Cortex of kidney (tissue), 1 donor: ENCODE data around the gene NKAIN4.

Experiments
- DNase-seq: peaks from one replicate; lab custom pipeline; 2025; lab: John Stamatoyannopoulos, UW

NKAIN4 gene

DNA sequence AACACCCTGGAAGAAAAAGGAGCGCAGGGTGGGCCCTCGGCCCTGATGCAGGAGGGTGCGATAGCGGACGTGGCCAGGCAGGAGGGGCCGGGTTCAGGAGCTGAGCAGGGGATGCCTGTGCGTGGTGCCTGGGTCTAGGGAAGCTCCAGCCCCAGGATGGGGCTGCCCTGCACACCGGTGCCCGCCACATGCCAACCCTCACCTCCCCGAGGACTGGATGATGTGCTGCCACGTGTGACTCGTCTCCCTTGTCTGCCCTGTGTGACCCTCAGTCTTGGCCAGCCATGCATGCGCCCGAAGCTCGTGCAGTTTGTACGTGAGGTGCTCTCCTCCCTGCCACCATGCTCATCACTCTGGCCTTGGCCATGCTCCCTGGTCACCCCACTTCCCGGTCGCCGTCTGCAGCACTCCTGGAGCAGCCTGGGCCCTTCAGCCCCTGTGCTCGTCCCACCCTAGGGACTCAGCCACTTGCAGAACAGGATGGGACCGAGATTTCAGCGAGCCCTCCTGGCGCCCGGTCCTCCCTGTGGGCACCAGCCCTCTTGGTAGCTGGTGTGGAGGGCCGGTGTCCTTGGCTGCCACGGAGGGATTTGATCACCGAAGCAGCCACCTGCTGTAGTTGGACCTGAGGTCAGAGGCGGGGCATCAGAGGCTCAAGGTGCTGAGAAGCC, 34.5 kb upstream of the NKAIN4 start:
- no peak for DNase-seq

DNA sequence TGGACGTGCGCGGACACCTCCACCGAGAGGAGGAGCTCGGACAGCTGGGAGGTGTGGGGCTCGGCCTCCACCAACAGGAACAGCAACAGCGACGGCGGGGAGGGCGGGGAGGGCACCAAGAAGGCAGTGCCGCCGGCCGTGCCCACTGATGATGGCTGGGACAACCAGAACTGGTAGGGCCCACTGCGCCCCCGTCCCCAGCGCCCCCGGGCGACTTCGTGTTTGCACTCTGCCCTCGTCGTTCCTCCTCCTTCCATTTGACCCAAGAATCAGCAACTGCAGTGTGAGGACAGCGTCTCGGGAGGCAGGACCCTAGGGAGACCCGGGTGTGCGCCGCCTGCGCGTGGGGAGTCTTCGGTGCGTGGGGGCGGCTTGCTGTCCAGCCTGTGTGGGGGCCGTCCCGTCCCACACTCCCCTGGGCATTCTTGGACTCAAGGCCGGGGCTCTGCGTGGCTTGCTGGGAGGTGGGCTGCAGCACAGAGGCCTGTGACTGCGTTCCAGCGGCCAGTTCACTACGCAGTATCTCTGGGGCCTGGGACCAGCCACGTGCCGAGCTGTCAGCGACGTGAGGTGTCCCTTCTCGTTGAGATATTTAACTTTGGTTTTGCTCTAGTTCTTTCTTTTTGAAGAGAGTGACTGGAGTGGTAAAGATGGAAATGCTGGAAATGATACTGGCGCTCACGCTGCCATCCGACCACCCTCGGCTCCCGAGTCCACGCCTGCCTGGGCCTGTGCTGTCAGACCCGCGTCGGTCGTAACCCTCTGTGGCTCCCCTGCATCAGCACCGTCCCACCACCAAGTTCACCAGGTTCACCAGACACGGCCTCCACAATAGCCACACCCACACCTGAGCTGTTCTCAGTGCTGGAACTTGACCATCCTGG, 33.7 kb upstream of the NKAIN4 start:
- DNase-seq = no peak

DNA sequence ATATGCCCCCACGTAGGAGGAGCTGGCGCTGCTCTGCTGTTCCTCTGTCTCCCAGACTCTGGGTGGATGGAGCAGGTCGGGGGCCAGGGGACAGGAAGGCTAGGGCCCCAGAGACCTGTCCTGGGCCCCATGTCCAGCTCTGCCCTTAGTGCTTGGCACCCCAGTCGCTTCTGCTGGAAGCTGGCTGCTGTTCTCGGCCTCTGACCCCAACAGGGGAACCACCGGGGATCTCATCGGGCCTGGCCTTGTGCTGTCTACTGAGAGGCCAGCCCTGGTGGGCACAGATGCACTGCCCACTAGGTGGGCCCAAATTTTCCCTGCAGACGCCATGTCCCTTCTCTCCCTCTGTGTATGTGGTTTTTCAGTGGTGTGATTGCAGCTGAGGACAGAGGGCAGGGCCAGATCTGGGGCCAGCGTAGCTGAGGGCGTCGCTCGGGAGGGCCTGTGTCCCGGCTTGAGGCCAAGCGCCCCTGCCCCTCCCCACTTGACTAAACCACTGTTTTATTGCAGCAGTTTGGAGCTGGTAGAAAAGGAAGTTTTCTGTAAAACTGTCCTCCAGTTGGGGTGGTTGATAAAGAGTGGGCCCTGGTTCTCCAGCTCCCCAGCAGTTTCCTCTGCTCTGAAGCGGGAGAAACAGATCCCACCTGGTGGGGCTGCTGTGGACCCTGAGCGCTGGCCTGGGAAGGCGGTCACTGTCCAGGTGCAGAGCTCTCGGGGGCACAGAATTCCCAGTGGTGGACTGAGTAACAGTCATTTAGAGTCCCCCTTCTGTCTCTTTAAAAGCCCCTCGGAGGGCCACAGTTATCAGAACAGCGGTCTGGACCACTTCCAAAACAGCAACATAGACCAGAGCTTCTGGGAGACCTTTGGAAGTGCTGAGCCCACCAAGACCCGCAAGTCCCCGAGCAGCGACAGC, 32.8 kb upstream of the NKAIN4 start:
- DNase-seq = no peak

DNA sequence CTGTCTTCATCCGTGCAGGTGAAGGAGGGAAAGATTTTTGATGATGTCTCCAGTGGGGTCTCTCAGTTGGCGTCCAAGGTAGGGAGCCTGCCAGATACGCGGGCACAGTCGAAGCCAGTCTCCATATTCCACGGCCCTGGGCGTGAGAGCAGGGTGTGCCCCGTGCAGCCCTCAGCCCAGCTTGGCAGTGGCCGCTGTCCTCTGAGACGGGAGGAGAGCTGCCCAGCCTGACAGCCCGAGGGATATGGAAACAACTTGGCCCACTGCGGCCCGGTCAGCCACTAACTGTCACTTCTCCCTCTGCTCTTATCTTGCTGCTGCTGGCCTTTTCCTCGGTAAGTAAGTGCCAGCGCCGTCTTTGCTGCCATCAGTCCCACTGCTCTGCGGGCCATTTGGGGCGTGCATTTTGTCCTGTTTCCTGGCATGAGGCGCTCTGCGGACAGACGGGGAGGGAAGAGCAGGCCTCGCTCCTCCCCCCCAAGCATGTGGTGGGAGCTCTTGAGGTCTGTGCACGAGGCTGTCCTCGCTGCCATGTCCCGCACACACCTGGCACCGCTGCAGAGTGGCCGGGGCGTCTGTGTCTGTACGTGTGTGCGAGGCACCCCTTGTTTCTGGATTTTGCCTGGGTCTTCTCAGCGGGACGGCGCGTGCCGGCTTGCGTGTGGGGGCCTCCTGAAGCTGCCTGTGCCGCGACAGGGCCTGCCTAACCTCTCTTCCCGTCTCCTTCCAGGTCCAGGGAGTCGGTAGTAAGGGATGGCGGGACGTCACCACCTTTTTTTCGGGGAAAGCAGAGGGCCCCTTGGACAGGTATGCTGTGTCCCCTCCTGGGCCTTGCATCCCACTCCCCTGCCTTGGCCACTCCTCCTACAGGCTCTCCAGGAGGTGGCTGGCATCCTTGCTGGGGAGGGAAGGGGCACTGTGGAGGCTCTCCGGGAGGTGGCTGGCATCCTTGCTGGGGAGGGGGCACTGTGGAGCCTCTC, 31.7 kb upstream of the NKAIN4 start:
- no peak for DNase-seq

DNA sequence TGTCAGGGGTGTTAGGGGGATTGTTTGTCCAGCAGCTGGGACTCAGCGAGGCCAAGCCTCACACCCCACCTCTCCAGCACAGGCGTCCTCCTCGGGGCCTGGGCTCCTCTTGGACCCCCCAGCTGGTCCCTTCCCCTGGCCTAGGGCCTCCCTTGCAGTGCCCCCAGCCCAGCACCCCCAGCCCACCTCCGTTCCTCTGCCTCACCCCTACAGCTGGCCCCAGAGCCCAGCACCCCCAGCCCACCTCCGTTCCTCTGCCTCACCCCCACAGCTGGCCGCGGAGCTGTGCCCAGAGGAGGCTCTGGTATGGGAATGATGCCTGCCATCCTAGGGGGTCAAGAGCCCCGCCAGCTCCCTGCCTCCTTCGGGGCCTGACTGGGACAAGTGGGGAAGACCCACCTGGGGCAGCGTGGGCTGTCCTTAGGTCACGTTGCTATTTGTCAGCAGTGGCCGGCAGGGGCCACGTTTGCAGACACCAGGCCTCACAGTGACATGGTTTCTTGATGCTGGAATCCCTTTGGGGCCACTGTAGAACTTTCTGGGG, 30.8 kb upstream of the NKAIN4 start:
- no peak for DNase-seq

DNA sequence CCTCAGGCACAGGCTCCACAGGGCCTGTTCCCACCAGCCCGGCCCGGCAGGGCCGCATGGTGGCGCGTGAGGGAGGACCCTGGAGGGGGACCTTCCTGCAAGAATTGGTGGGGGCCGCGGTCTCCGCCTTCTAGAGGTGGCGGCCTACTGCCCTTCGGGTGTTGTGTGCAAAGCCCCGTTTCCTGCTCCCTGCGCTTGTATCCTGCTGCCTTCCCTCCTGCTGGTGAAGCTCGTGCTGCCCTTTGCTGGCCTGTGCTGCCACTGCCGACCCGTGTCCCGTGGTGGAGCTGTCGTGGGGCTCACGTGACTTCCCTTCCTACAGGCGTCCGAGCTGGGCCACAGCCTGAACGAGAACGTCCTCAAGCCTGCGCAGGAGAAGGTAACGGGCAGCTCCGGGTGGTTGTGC, 30.3 kb upstream of the NKAIN4 start:
- DNase-seq = no peak

DNA sequence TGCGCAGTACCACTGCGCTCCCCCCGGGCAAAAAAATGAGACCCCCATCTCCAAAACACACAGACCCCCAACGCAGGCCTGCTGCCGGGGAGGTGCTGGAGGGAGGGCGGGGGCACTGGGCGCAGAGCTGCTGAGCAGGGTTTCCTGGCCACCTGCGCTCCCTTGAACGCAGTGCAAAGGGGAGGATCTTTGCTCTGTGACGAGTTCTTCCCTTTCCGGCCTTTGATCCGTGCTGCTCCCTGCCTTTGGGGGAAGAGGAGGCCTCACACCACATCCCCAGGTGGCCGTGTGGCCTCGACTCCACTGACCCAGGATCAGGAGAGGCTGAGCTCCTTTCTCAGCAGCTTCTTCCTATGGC, 29.8 kb upstream of the NKAIN4 start:
- no peak for DNase-seq

DNA sequence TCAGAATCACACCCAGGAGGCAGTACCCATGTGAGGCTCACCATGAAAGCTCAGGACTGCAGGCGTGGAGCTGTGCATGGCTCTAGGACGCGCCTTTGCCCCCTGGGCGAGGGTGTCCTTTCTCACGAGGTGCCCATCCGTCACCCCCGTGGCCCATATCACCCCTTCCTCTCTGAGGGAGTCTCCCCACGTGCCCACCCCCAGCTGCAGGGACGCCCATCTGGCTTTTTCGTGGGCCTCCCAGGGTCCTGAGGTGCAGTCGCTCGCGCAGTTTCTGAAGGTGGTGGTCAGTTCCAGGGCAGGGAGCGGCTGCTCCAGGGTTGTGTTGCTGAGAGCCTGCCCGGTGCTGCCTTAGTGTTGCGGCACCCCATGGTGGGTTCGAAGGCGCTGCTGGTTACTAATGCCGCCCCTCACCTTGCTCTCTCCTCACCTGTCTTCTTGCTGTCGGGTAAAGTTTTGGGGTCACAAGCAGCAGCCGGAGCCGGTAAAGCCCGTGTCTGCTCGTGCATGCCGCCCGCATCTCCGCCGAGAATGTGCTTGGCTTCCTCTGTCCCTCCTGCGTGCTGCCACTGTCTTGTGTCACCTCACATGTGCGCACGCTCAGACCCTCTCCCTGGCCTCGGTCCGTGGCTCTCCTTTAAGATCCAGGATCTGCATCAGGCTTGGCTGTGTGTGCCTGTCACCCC, 29.3 kb upstream of the NKAIN4 start:
- DNase-seq = no peak

DNA sequence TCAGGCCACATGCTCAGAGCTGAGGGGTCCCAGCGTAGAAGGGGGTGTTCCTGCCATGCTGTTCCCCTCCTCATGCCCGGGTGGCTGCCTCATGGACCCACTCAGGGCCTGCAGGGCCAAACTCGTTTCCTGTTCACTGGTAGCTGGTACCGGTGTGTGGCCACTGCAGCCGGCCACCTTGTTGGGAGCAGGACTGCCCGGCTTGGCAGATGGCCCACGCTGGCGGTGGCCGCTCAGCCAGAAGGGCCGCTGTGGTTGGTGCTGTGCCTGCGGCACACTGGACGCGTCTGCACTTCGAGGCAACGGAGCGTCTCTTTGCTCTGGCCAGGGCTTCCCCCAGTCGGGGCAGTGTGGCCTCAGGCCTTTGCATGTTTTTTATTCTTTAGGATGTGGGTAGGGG, 28.7 kb upstream of the NKAIN4 start:
- no peak for DNase-seq

DNA sequence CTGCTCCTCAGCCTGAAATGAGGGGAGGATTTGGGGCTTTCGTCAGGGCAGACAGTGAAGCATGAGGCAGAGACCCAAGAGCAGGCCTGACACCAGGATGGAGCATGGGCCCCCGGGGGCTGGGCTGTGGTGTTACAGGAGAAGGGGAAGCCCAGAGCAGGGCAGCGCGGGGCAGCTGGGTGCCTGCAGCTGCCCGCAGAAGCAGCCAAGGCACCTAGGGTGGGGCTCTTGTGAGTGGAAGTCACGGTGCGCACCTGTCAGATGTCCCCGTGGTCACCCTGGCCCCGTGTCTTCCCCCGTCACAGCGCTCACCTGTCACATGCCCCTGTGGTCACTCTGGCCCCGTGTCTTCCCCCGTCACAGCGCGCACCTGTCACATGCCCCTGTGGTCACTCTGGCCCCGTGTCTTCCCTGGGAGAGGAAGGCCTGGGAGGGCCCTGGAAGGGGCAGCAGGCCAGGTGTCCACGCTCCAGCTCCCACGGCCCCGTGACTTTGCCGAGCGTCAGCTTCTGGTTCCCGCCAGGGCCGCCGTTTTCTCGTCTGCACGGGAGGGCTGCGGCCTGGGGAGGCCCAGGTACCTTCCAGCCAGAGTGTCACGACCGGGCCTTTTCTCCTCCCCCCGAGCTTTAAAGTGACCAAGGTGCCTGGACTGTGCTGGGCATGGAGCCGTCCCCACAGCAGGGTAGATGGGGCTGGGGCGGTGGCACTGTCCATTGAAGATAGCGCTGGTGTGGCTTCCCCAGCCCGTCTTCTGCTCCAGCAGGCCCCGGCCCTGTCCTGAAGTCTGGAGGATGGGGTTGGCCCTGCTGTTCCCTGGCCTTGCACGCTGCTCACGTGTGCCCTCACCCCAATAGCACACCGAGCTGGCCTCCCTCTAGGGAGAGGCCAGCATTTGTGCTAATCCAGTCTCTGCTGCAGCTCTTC, 27.7 kb upstream of the NKAIN4 start:
- no peak for DNase-seq

DNA sequence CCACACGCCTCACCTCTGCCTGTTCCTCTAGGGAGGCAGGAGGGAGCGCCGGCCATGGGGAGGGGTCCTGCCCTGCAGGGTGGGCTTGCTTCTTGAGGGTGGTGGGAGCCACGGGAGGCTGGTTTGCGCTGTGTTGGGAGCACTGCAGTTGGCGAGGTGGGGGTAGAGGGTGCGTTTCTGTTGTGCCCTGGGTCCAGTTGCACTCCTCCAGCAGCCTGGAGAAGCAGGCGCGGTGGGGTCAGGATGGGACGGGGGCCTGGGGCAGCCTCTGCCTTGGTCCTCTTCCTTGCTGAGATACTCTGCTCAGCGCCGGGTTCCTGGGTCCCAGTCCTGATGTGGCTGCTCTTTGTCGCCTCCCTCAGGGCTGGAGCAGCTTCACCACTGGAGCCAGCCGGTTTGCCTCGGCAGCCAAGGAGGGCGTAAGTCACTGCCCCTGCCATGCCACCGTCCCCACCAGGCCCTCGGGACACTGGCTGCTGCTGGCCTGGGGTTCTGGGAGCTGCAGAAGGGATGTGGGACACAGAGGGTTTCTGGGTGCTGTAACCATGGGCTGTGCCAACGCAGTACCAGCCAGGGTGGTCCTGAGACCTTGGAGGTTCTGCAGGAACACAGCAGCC, 26.8 kb upstream of the NKAIN4 start:
- DNase-seq = no peak

DNA sequence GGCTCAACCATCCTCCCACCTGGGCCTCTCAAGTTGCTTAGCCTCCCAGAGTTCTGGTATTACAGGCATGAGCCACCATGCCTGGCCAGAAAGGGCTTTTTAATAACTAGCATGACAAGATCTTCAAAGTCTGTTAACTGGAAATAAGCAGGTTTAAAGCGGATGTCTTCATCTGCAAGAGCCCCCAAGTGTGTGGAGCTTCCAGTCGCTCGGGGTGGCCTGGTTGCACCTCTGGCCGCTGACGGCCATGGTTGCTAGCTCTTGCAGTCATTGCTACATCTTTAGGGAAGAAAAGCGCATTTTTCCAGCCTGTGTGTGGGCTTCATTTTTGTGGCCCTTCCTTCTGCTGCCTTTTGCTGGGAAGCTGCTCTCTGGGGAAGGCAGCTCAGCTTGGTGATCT, 26.1 kb upstream of the NKAIN4 start:
- DNase-seq = no peak

DNA sequence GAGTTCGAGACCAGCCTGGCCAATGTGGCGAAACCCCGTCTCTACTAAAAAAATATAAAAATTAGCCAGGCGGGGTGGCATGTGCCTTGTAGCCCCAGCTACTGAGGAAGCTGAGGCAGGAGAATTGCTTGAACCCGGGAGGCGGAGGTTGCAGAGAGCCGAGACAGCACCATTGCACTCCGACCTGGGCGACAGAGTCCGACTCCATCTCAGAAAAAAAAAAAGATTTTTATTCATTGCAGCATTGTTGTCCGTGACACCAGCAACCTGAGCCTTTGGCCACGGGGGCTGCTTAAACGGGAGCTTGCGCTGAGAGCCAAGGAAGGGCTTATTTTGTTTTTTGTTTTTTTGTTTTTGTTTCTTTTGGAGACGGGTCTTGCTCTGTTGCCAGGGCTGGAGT, 25.7 kb upstream of the NKAIN4 start:
- no peak for DNase-seq

DNA sequence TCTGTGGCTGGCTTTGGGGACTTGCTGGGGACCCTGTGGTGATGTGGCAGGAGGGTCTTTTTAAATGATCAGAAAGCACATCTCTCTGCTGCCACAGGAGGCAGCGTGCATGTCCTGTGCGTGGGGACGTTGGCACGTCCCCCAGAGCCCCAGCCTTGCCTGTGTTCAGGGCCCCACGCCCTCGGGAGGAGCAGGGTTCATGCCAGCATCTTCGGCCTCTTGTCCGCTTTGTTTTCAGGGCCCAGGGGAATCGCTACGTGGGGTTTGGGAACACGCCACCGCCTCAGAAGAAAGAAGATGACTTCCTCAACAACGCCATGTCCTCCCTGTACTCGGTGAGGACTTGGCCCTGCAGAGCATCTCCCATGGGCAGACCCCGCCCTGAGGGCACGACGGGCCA, 24.4 kb upstream of the NKAIN4 start:
- DNase-seq = no peak

DNA sequence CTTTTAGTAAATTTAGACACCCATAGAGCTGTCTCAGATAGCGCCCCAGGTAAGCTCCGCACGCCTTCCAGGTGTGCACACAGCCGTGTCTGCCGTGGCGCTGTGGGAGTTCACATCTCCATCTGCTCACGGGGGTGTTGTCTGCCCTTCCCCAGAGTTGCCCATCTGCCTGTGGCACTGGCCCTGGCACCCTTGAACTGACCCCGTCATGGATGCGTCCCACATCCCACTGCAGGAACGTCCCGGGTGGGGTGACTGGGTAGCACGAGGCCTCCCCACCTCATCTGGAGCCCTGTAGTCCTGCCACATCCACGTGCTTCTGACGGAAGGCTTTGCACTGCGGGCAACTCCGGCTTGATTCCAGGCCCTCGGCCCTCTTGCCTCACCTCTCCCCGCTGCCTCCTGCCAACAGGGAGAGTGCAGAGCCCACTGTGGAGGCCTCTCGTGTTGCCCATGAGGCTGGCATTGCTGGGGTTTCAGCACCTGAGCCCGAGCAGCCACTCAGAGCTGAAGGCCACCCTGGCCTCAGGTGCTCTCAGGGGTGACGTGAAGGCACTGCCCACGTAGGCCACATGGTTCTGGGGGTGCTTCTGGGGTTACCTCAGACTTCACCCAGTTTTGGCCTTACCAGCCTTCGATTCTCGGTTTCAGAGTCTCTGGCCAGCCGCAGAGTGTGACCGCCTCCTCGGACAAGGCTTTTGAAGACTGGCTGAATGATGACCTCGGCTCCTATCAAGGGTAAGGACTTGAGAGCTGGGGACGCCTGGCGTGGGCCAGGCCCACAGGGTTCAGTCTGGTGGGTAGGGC, 23.4 kb upstream of the NKAIN4 start:
- no peak for DNase-seq

DNA sequence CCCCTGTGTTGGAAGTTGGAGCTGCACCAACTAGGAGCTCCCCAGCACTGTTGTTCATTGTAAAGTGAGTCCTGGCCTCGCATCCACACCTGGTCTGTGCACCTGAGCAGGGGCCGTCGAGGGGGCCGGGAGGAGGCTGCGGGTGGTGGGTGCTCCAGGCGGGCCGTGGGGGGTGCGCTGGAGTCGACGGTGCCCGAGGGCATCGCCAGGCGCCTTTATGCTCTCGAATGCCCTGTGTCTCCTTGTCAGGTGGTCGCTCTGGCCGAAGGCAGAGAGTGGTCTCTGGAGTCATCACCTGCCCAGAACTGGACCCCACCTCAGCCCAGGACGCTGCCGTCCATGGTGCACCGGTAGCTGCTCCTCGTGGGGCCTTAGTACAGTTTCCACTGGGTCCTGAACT, 22.7 kb upstream of the NKAIN4 start:
- DNase-seq = no peak

DNA sequence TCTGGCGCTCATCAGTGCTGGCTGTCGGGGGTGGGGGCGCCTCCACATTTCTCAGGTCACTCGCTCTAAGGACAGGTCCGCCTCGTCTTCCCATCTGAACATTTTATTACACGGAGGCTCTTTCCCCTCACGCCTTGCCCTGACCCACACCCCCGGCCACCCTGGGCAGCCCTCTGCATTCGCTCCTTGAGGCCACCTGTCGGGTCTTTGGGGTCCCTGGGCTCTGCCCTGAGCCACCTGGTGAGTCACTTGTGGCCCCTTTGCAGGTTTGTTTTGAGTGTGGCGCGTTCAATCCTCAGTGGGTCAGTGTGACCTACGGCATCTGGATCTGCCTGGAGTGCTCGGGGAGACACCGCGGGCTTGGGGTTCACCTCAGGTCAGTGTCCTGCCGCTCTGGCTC, 21.6 kb upstream of the NKAIN4 start:
- DNase-seq = no peak
